ENCODE data around the gene CELF4. TPM values are rescaled to one million over a fixed set of nuclear protein-coding genes. Genes with fewer than 3 reads are reported as not detected.

CELF4 gene
- polyA plus RNA-seq, 1 experiment, result not detected

- DNase-seq (ENCODE audit: low read depth, low spot score), result no peak
- Histone ChIP-seq H3K9me3 (ENCODE audit: control insufficient read depth, insufficient read depth, low read length) (no peaks in the 10 kb centered on the region), H3K27me3 (ENCODE audit: control insufficient read depth, insufficient read depth, low read length) (peaks cover 3% of the 10 kb centered on the region), H3K27ac (ENCODE audit: low read depth, low read length) (no peak overlapping the region), H3K4me3 (ENCODE audit: low read depth, low read length) (no peak overlapping the region)
- CTCF ChIA-PET, result no interaction called here
- POLR2A ChIA-PET, result no interaction called here
- no peak for TF ChIP-seq CTCF (IDR thresholded peaks at IDR 0.05; ENCODE audit: low read depth, low read length)
These were observed 20.9 kb downstream of the CELF4 start for GRCh38 chr18:37544713-37545112.

GRCh38 chr18:37544217-37544616, 21.4 kb downstream of the CELF4 start:
- Histone ChIP-seq H3K27ac (ENCODE audit: low read depth, low read length) (no peak overlapping the region), H3K27me3 (ENCODE audit: control insufficient read depth, insufficient read depth, low read length) (peaks cover 3% of the 10 kb centered on the region), H3K4me3 (ENCODE audit: low read depth, low read length) (no peak overlapping the region), H3K9me3 (ENCODE audit: control insufficient read depth, insufficient read depth, low read length) (no peaks in the 10 kb centered on the region)
- no peak for TF ChIP-seq CTCF (IDR thresholded peaks at IDR 0.05; ENCODE audit: low read depth, low read length)
- ChIA-PET POLR2A (no interaction called here), CTCF (no interaction called here)
- DNase-seq (ENCODE audit: low read depth, low spot score), result no peak

GRCh38 chr18:37543321-37543720, 22.3 kb downstream of the CELF4 start:
- TF ChIP-seq CTCF (IDR thresholded peaks at IDR 0.05; ENCODE audit: low read depth, low read length), result no peak
- DNase-seq (ENCODE audit: low read depth, low spot score), result no peak
- no peak overlapping the region for H3K27ac ChIP-seq (ENCODE audit: low read depth, low read length)
- H3K27me3 ChIP-seq (ENCODE audit: control insufficient read depth, insufficient read depth, low read length), result peaks cover 10% of the 10 kb centered on the region
- H3K9me3 ChIP-seq (ENCODE audit: control insufficient read depth, insufficient read depth, low read length), result no peaks in the 10 kb centered on the region
- ChIA-PET CTCF (interaction anchor here (1.1 kb wide), 1 partner anchor 200 kb away, joined by 4 read pairs; no protein-coding TSS in a partner anchor), POLR2A (no interaction called here)
- H3K4me3 ChIP-seq (ENCODE audit: low read depth, low read length), result no peak overlapping the region

- Histone ChIP-seq H3K9me3 (ENCODE audit: control insufficient read depth, insufficient read depth, low read length) (no peaks in the 10 kb centered on the region), H3K27me3 (ENCODE audit: control insufficient read depth, insufficient read depth, low read length) (peaks cover 18% of the 10 kb centered on the region), H3K27ac (ENCODE audit: low read depth, low read length) (no peak overlapping the region), H3K4me3 (ENCODE audit: low read depth, low read length) (no peak overlapping the region)
- no peak for DNase-seq (ENCODE audit: low read depth, low spot score)
- ChIA-PET CTCF (interaction anchor here (1.6 kb wide), 1 partner anchor 155 kb away, joined by 4 read pairs; no protein-coding TSS in a partner anchor), POLR2A (no interaction called here)
- TF ChIP-seq CTCF (IDR thresholded peaks at IDR 0.05; ENCODE audit: low read depth, low read length), result no peak
These were observed 24.1 kb downstream of the CELF4 start for GRCh38 chr18:37541517-37541916.

- ChIA-PET CTCF (interaction anchor here (0.8 to 2.0 kb wide), 4 partner anchors 10 to 218 kb away, joined by 3 to 5 read pairs (median 4); no protein-coding TSS in a partner anchor), POLR2A (no interaction called here)
- no peak for TF ChIP-seq CTCF (IDR thresholded peaks at IDR 0.05; ENCODE audit: low read depth, low read length)
- H3K27me3 ChIP-seq (ENCODE audit: control insufficient read depth, insufficient read depth, low read length), result peaks cover 18% of the 10 kb centered on the region
- no peak for DNase-seq (ENCODE audit: low read depth, low spot score)
- H3K4me3 ChIP-seq (ENCODE audit: low read depth, low read length), result no peak overlapping the region
- no peaks in the 10 kb centered on the region for H3K9me3 ChIP-seq (ENCODE audit: control insufficient read depth, insufficient read depth, low read length)
- H3K27ac ChIP-seq (ENCODE audit: low read depth, low read length), result no peak overlapping the region
These were observed 25.0 kb downstream of the CELF4 start for GRCh38 chr18:37540424-37541138.

All from AG04450 (cell line).